ENCODE data around the gene PPIP5K2.
A peak's percentile ranks its signal among the peaks of the same experiment; 100 is the strongest.
"Not testable (repeated sequence)": the region's sequence is repeated elsewhere in the genome, so short reads cannot be mapped to it uniquely, and the experiment has no call there.

Gene PPIP5K2

DNA sequence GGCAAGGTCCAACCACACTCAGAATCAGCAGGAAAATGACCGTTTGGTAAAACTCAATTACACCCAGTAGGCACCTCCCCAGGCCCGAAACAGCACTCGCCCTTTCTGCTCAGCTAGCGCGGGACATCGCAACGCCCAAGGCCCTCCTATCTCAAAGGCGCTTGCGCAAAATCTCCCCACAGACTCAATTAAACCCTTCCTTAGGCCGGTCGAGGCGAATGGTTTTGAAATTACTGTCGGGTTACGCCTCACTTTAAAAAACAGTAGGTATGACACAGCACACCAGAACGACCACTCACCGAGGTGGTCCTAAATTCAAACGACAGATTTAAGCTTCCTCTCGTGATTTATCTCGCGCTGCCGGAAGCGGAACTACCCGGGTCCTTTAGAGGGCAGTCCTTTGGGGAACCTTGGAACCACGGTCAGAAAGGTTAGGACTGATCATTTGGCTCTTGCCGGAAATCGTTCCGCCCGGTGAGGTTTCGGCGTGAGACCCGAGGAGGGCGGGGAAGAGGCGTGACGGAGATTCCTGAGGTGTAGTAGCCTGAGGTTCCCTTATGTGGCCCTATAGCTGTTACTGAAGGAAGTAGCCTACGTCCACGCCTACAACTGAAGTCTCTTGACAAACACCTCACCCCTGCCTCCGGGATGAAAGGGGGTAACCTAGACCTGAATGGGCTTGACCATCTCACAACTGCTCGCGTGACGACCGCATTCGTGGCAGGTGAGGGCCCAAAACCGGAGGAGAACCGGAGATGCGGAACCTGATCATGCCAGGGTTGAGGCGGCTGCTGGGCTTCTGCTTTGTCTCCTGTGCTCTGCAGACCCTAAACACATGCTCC lies at the start of gene PPIP5K2, which contains the start of gene GIN1:
Gene PPIP5K2 (plus strand): TSS at position 537 of the 842 bp plus-strand sequence. CDS start 9,289 bp downstream, outside the sequence.
Gene GIN1 (minus strand): TSS at position 374 of the 842 bp plus-strand sequence. CDS start 11,431 bp downstream, outside the sequence.
- peak; percentile 99 for DNase-seq (ENCODE audit: low read depth)

GRCh38 chr5:103073500-103073899 lies 46.6 kb upstream of the PPIP5K2 start:
- DNase-seq (ENCODE audit: low read depth), result not testable (repeated sequence)

GRCh38 chr5:103075442-103075841 lies 44.7 kb upstream of the PPIP5K2 start:
- no peak for DNase-seq (ENCODE audit: low read depth)

- no peak for DNase-seq (ENCODE audit: low read depth)
These were observed 40.3 kb upstream of the PPIP5K2 start for GRCh38 chr5:103079796-103080195.

DNA sequence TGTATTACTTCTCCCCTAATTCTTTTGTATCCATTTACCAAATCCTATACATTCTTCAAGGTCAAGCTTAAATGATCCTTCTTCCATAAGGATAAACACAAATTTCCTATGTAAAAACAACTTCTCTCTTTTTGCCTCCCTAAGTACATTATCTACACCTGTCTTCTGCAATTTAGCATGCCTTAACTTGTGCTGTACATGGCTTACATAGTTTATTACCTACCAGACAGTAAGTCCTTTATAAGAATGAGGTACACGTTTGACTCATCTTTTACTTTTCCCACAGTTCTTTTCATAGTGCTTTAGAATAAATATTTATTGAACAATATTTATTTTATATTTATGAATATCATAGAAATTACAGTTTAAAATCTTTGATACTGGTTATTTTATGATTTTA lies 33.6 kb upstream of the PPIP5K2 start:
- no peak for DNase-seq (ENCODE audit: low read depth)

DNA sequence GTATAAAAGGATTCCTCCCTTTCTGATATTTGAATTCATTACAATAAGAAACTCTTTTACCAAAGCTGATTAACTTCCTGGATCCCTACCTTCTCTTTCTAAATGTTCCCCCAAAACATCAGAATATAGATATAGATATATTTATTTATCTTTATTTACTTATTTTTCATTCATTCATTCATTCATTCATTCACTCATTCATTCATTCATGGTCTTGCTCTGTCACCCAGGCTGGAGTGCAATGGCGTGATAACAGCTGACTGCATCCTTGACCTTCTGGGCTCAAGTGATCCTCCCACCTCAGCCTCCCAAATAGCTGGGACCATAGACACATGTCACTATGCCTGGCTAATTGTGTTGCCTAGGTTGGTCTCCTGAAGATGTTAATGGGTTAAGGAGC lies 30.8 kb upstream of the PPIP5K2 start:
- DNase-seq (ENCODE audit: low read depth), result no peak

DNA sequence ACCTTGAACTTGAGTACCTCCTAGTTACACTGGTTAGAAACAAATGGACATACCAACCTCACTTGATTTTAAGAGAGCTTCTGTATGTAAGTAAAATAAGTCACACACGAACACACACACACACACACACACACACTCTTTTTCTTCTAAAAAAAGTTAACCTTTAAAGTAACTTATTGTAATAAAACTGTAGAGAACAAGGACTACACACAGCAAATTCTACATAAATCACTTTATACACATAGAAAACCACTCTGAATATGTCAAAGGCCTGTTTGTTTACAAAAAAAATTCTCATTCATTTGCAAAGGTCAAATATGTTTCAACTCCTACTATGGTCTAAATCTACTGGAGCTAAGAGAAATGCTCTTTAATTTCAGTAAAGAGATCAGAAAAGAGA lies 29.3 kb upstream of the PPIP5K2 start:
- no peak for DNase-seq (ENCODE audit: low read depth)

DNA sequence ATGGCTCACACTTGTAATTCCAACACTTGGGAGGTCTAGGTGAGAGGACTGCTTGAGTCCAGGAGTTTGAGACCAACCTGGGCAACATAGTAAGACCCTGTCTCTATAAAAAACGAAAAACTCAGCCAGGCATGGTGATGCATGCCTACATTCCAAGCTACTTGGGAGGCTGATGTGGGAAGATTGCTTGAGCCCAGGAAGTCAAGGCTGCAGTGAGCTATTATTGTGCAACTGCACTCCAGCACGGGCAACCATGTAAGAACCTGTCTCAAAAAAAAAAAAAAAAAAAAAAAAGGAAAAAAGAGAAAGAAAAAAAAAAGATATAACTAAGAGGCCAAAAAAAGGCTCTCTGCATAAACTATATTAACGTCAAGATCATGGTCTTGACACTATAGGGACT lies 27.4 kb upstream of the PPIP5K2 start:
- DNase-seq (ENCODE audit: low read depth), result no peak

DNA sequence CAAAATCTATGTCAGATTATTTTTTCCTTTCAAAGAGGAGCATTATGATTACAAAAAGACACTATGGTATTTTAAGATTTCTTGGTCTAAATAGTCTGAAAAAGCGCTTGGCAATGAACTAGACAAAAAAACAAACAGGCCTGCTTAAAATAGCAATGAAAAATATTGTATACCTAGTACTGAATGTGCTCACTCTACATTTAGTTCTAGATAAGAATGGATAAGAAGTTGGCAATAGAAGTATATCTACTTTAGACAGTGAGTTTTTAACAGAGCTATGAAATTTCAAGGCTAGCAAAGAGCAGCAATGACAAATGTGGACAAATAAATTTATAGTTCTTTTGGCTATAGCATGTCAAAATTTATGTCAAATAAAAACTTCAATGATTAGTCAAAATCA lies 26.4 kb upstream of the PPIP5K2 start:
- DNase-seq (ENCODE audit: low read depth), result no peak

DNA sequence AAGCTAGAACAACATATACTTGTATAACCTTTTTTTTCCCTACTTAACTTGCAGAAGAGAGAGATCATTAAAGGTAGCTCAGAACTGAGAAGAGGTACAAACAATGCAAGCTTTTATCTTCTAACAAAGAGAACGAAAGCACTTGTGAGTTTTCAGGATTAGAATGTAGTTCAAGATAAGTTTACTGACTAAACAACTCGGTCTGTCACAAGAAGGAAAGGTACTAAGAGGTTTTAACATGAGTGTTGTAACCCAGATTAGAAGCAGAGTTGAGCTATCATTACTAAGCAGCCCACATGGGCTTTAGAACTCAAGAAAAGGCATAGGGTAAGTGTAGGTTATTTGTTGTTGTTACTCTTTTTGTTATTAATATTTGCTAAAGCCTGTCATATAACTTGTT lies 25.4 kb upstream of the PPIP5K2 start:
- no peak for DNase-seq (ENCODE audit: low read depth)

GRCh38 chr5:103098993-103099392 lies 21.1 kb upstream of the PPIP5K2 start:
- DNase-seq (ENCODE audit: low read depth), result no peak

- DNase-seq (ENCODE audit: low read depth), result no peak
These were observed 18.9 kb upstream of the PPIP5K2 start for GRCh38 chr5:103101079-103101750.

DNA sequence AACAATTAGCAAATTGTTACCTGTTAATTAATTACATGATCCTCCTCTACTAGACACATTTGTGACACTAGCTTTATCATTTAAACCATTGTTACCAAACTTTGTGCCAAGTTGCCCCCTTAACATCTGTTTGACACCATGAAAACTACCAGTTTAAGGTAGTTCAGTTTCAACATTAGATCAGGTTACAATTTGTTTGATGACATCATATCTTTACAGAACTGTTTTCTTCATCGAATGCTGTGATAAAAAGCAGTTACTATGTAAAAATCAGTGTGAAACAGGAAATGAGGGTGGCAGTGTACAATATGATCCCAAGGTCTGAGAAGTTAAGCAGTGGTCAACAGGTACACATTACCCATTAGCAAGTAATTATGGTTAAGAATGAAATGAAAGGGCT lies 17.9 kb upstream of the PPIP5K2 start:
- DNase-seq (ENCODE audit: low read depth), result no peak

- no peak for DNase-seq (ENCODE audit: low read depth)
These were observed 12.0 kb upstream of the PPIP5K2 start for GRCh38 chr5:103108086-103108485.

GRCh38 chr5:103109277-103109676 lies 10.8 kb upstream of the PPIP5K2 start:
- no peak for DNase-seq (ENCODE audit: low read depth)

GRCh38 chr5:103110403-103110802 lies 9.7 kb upstream of the PPIP5K2 start:
- DNase-seq (ENCODE audit: low read depth), result no peak

DNA sequence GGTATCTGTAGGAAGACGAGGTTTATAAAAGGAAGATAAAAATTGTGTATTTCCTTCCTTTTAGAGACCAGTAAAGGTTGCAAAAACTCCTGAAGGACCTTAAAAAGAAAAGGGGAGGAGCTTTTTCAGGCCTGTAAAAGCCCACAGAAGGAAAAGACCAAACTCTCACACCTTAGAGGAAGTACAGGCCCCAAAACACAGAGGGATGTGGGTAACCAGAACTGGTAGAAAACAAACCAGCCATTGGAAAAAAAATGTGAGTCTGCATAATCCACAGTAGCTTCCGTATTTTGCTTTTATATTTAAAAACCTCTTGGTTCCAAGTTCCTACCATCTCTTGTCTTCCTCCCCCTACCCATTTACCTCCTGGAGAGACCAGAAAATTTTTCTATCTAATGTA lies 8.6 kb upstream of the PPIP5K2 start:
- no peak for DNase-seq (ENCODE audit: low read depth)

GRCh38 chr5:103112910-103113309 lies 7.2 kb upstream of the PPIP5K2 start:
- no peak for DNase-seq (ENCODE audit: low read depth)

GRCh38 chr5:103114440-103114839 lies 5.7 kb upstream of the PPIP5K2 start:
- DNase-seq (ENCODE audit: low read depth), result no peak

GRCh38 chr5:103117471-103117991 lies 2.6 kb upstream of the PPIP5K2 start:
- DNase-seq (ENCODE audit: low read depth), result no peak

- no peak for DNase-seq (ENCODE audit: low read depth)
These were observed 884 bp upstream of the PPIP5K2 start for GRCh38 chr5:103119070-103119764.

GRCh38 chr5:103120607-103121200 lies 603 bp downstream of the PPIP5K2 start:
- no peak for DNase-seq (ENCODE audit: low read depth)

Data from HS-5 (cell line).